HepG2 (cell line): Measurements from ENCODE around the gene ADCY10. TPM values are rescaled to one million over a fixed set of nuclear protein-coding genes. Genes with fewer than 3 reads are reported as not detected.

Source experiments
- ATAC-seq: fragments of 200-7000 bp; cut with Tn5 transposase; 3 replicates; pipeline ENCODE4 v1.9.1; 2020; ENCODE audit warnings: mild to moderate bottlenecking, moderate library complexity
- BruUV-seq: library from RNA; stranded (reverse); fragments of 400-500 nt; replicated peaks from 2 replicates; lab custom pipeline; 2021; lab: Mats Ljungman, UMichigan
- CTCF ChIA-PET: fragments of 300-600 bp; formaldehyde crosslinking; extraction: SDS; loops from one replicate; lab custom pipeline; 2021; ENCODE audit warnings: low total read pairs, inconsistent platforms, low intra/inter-chr PET ratio; lab: Yijun Ruan, JAX
- POLR2A ChIA-PET: fragments of 350-600 bp; sonication (Branson Sonifier 250); formaldehyde crosslinking; loops from one replicate; lab custom pipeline; 2020; ENCODE audit warnings: antibody characterized with exemption, inconsistent platforms; lab: Yijun Ruan, JAX
- DNase-seq: peaks from one replicate; pipeline ENCODE4 v3.0.0-alpha.2; 2015; ENCODE audit warnings: low spot score
- FAIRE-seq: peaks from 3 replicates; lab custom pipeline; 2011; peaks lifted over from hg19 to GRCh38; lab: Jason Lieb, UNC
- H2AFZ ChIP-seq: one replicate; pipeline ENCODE4 v1.6.1; 2011; ENCODE audit warnings: low read length, inconsistent platforms
- H3K27ac ChIP-seq: fragments of 300-600 bp; 3 replicates; pipeline ENCODE4 v1.8.0; 2011; ENCODE audit warnings: mixed run types, mild to moderate bottlenecking, mixed read lengths, low read length, inconsistent platforms; ENCODE audit not compliant: insufficient read depth; ENCODE audit errors: extremely low read length
- H3K27me3 ChIP-seq, 2 experiments: fragments of 200-600 bp in 1 of 2; 2 replicates in 1 of 2; 3 replicates in 1 of 2; pipeline versions ENCODE4 v1.6.0 to v1.8.0; 2011; ENCODE audit warnings: low read length in 2 of 2, mild to moderate bottlenecking in 2 of 2, moderate library complexity in 2 of 2, inconsistent platforms in 1 of 2; ENCODE audit not compliant: insufficient read depth in 2 of 2, control insufficient read depth in 1 of 2
- H3K36me3 ChIP-seq, 2 experiments: fragments of 200-600 bp in 1 of 2; replicated peaks in 1 of 2; 2 replicates in 1 of 2; 3 replicates in 1 of 2; pipeline versions ENCODE4 v1.5.1 to v1.8.0; 2011; ENCODE audit warnings: low read length in 2 of 2, inconsistent platforms in 1 of 2; ENCODE audit not compliant: insufficient read depth in 2 of 2, control insufficient read depth in 1 of 2
- H3K4me1 ChIP-seq: 2 replicates; pipeline ENCODE4 v1.5.1; 2012; ENCODE audit warnings: low read length, inconsistent platforms; ENCODE audit not compliant: insufficient read depth
- H3K4me2 ChIP-seq: 2 replicates; pipeline ENCODE4 v1.6.0; 2011; ENCODE audit warnings: low read depth, low read length, inconsistent platforms
- H3K4me3 ChIP-seq, 3 experiments: fragments of 200-600 bp in 1 of 3; sonication (generic), shearing (Covaris generic) in 1 of 3; replicated peaks in 1 of 3; 2 replicates each; pipeline ENCODE4 v1.5.1; 2011 to 2016; ENCODE audit warnings: low read length in 3 of 3, inconsistent platforms in 2 of 3, low read depth in 2 of 3, mild to moderate bottlenecking in 2 of 3, control low read depth in 1 of 3, mixed read lengths in 1 of 3; ENCODE audit not compliant: insufficient read depth in 1 of 3
- H3K79me2 ChIP-seq: one replicate; pipeline ENCODE4 v1.6.1; 2011; ENCODE audit warnings: low read length, inconsistent platforms; ENCODE audit not compliant: insufficient read depth
- H3K9ac ChIP-seq: 2 replicates; pipeline ENCODE4 v1.6.0; 2011; ENCODE audit warnings: mild to moderate bottlenecking, low read depth, low read length, inconsistent platforms; ENCODE audit not compliant: insufficient read depth
- H3K9me3 ChIP-seq: 2 replicates; pipeline ENCODE4 v1.5.1; 2012; ENCODE audit warnings: mild to moderate bottlenecking, low read length
- H4K20me1 ChIP-seq: 2 replicates; pipeline ENCODE4 v1.6.0; 2011; ENCODE audit warnings: inconsistent platforms, mild to moderate bottlenecking, low read length, moderate library complexity; ENCODE audit not compliant: insufficient read depth
- DDIT3 ChIP-seq: sonication (generic); formaldehyde crosslinking; IDR thresholded peaks from 2 replicates; pipeline ENCODE4 v1.4.0; 2020; ENCODE audit warnings: mild to moderate bottlenecking, missing genetic modification reagents
- ZNF629 ChIP-seq: sonication (generic); formaldehyde crosslinking; conservative IDR thresholded peaks from 2 replicates; pipeline ENCODE4 v1.5.0; 2020; ENCODE audit warnings: missing genetic modification reagents
- WGBS: methylation state at CpG from one replicate; pipeline ENCODE4 v1.1.6; 2017; ENCODE audit warnings: low lambda C conversion rate; 5-methylcytosine and 5-hydroxymethylcytosine counted together
- in situ Hi-C: cut with HindIII; loops from 2 replicates; pipeline ENCODE4 v1.10.0; 2017; ENCODE audit warnings: low pct_unique_long_range_greater_than_20kb; ENCODE audit not compliant: extremely low pct_ligation_motif_present
- intact Hi-C: fragments of 100-400 bp; cut with micrococcal nuclease; formaldehyde crosslinking; loops from one replicate; pipeline ENCODE4 v1.10.0; 2022; ENCODE audit not compliant: unreplicated experiment
- polyA plus RNA-seq, 8 experiments: library from polyadenylated mRNA; depleted of rRNA in 3 of 8; stranded (reverse) in 7 of 8; unstranded in 1 of 8; fragments of >200 nt; fragmentation: Illumina TruSeq in 4 of 8; extraction: Trizol in 4 of 8; gene quantifications; 2 replicates each; pipeline versions ENCODE4 v1.2.1 to v1.2.3, GENCODE V29; 2011 to 2016; ENCODE audit warnings: low read depth in 4 of 8, missing spikeins in 1 of 8, mixed read lengths in 1 of 8; ENCODE audit not compliant: insufficient read depth in 1 of 8
- total RNA-seq, 5 experiments: library from RNA; depleted of rRNA; stranded (reverse); fragments of >200 nt; fragmentation: Illumina TruSeq; extraction: Trizol; gene quantifications; 2 replicates each; pipeline ENCODE4 v1.2.3, GENCODE V29; 2016; ENCODE audit warnings: low read depth in 1 of 5
- TF ChIP-seq, protein P1 (sequence below): sonication (generic); formaldehyde crosslinking; IDR thresholded peaks from 2 replicates; pipeline ENCODE4 v1.4.0; 2020; ENCODE audit warnings: missing genetic modification reagents

ADCY10 gene
- total and polyA plus RNA-seq, 2 of the 13 experiments (the other 11 are each of a cell fraction or from before 2014, with no cell fraction given), result 0.02 to 0.03 TPM

GRCh38 chr1:167766538-167766937 is 147.4 kb downstream of the ADCY10 start:
- in situ Hi-C loops, result no loop called here
- Histone ChIP-seq H4K20me1 (no peaks in the 10 kb centered on the region; the same call in 1 of the 2 replicates), H3K36me3 (peaks cover 5 to 29% of the 10 kb centered on the region in 2 experiments), H2AFZ (no peak overlapping the region), H3K4me3 (no peak overlapping the region), H3K4me1 (peaks cover 21% of the 10 kb centered on the region), H3K9ac (no peak overlapping the region), H3K27ac (no peak overlapping the region), H3K4me2 (no peak overlapping the region), H3K27me3 (no peaks in the 10 kb centered on the region), H3K79me2 (peaks cover 6% of the 10 kb centered on the region), H3K9me3 (no peaks in the 10 kb centered on the region)
- POLR2A ChIA-PET, result no interaction called here
- no peak for TF ChIP-seq ZNF629 (CRISPR knock-in tag)
- no peak for DNase-seq
- CTCF ChIA-PET, result no interaction called here
- ATAC-seq, result no peak
- intact Hi-C loops, result no loop called here
- TSS peak; percentile 23 for BruUV-seq
- no peak for FAIRE-seq
- WGBS, result 98% methylated on average over 2 of the region's 2 CpGs

DNA sequence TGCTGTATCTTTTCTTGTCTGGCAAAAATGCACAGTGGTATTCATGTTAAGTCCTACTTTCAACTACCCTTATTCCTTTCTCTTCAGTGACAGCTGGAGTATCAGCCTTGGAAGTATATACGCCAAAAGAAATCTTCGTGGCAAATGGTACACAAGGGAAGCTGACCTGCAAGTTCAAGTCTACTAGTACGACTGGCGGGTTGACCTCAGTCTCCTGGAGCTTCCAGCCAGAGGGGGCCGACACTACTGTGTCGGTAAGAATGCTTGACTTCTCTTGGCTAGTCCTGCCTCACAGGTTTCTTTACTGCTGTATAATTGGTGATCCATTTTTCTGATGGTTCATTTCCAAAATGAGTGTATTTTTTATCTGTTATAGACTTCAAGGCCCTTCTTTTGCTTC is 148.4 kb downstream of the ADCY10 start:
- intact Hi-C loops (no loop called here), in situ Hi-C loops (no loop called here)
- Histone ChIP-seq H3K4me3 (no peak overlapping the region), H3K4me1 (peaks cover 21% of the 10 kb centered on the region), H3K36me3 (peaks cover 4 to 28% of the 10 kb centered on the region in 2 experiments), H3K27me3 (no peaks in the 10 kb centered on the region), H3K9me3 (no peaks in the 10 kb centered on the region), H3K9ac (no peak overlapping the region), H3K79me2 (peaks cover 7% of the 10 kb centered on the region), H4K20me1 (peaks cover 2% of the 10 kb centered on the region), H3K27ac (no peak overlapping the region), H2AFZ (no peak overlapping the region), H3K4me2 (no peak overlapping the region)
- no peak for TF ChIP-seq DDIT3 (CRISPR knock-in tag)
- TF ChIP-seq, protein P1, sequence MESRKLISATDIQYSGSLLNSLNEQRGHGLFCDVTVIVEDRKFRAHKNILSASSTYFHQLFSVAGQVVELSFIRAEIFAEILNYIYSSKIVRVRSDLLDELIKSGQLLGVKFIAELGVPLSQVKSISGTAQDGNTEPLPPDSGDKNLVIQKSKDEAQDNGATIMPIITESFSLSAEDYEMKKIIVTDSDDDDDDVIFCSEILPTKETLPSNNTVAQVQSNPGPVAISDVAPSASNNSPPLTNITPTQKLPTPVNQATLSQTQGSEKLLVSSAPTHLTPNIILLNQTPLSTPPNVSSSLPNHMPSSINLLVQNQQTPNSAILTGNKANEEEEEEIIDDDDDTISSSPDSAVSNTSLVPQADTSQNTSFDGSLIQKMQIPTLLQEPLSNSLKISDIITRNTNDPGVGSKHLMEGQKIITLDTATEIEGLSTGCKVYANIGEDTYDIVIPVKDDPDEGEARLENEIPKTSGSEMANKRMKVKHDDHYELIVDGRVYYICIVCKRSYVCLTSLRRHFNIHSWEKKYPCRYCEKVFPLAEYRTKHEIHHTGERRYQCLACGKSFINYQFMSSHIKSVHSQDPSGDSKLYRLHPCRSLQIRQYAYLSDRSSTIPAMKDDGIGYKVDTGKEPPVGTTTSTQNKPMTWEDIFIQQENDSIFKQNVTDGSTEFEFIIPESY (CRISPR knock-in tag), result peak; percentile 54; the same call in 1 of the 2 replicates
- POLR2A ChIA-PET, result no interaction called here
- ATAC-seq (no peak), DNase-seq (no peak), FAIRE-seq (no peak)
- WGBS, result 94% methylated on average over 6 of the region's 6 CpGs
- CTCF ChIA-PET, result no interaction called here
- BruUV-seq, result no TSS peak
